ENCODE measurements around the gene METTL6. TPM values are rescaled to one million over a fixed set of nuclear protein-coding genes. Genes with fewer than 3 reads are reported as not detected.
A peak's percentile ranks its signal among the peaks of the same experiment; 100 is the strongest.

Gene METTL6
- total and polyA plus RNA-seq, 7 donors, result 6.5 to 18.5 (median 8.1) TPM

DNA sequence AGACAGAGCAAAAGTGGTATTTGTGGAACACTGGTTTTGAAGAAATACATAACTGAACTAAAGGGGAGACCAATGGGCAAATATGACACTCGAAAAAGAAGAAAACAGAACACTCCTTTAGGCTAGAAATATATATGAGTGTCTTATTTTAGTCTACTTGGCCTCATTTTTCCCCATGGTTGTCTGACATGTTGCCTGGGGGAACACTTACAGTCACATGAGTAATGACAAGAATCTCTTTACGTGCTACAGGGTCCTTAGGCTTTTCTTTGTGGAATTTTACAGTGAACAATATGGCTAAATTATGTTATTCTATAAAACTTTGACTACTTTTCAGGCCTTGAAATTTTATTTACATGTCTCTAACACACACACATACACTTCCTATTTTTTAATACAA lies 17.6 kb downstream of the METTL6 start:
- DNase-seq (no peak), ATAC-seq (no peak)
- WGBS, 3 donors, result 90 to 100% (median 97%) methylated on average over 2 of the region's 2 CpGs
- Histone ChIP-seq H3K4me1 (no peaks in the 10 kb centered on the region), H3K36me3 (ENCODE audit: insufficient read depth in 1 of 2, low read depth in 1 of 2) (peaks cover 3 to 54% of the 10 kb centered on the region in 2 donors), H3K4me3 (no peak overlapping the region), H3K27me3 (ENCODE audit: insufficient read depth in 3 of 3, low read length in 2 of 3) (no peaks in the 10 kb centered on the region), H3K27ac (no peak overlapping the region), H3K9me3 (no peaks in the 10 kb centered on the region)
- intact Hi-C loops (cut with DNase I), result loop anchor here (5.0 to 10.0 kb wide), 2 partner anchors 207 to 305 kb away; no protein-coding TSS in a partner anchor
- TF ChIP-seq, protein P1, sequence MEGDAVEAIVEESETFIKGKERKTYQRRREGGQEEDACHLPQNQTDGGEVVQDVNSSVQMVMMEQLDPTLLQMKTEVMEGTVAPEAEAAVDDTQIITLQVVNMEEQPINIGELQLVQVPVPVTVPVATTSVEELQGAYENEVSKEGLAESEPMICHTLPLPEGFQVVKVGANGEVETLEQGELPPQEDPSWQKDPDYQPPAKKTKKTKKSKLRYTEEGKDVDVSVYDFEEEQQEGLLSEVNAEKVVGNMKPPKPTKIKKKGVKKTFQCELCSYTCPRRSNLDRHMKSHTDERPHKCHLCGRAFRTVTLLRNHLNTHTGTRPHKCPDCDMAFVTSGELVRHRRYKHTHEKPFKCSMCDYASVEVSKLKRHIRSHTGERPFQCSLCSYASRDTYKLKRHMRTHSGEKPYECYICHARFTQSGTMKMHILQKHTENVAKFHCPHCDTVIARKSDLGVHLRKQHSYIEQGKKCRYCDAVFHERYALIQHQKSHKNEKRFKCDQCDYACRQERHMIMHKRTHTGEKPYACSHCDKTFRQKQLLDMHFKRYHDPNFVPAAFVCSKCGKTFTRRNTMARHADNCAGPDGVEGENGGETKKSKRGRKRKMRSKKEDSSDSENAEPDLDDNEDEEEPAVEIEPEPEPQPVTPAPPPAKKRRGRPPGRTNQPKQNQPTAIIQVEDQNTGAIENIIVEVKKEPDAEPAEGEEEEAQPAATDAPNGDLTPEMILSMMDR (IDR thresholded peaks at IDR 0.05), result no peak

DNA sequence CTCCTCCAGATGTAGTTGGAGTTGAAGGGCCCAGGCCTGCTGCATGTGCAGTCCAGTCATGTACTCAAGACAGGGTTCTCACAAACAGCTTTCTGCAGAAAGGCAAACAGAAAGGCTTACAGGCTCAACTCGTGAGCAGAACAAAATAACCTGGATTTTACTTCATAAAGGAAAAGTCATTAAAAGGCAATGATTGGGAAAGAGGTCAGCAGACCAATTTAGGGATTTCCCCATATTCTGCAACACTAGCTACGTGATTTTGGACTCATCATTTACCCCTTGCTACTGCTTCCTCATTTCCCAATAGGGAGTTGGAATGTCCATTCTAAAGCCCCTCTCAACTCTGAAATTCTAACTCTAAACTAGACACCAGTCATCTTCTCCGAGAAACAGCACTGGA lies 18.1 kb downstream of the METTL6 start:
- intact Hi-C loops (cut with DNase I), result loop anchor here (5.0 to 10.0 kb wide), 2 partner anchors 207 to 304 kb away; no protein-coding TSS in a partner anchor
- no peaks in the 10 kb centered on the region for H3K4me1 ChIP-seq
- DNase-seq, result no peak
- H3K9me3 ChIP-seq, result no peaks in the 10 kb centered on the region
- H3K4me3 ChIP-seq, result no peak overlapping the region
- H3K36me3 ChIP-seq (ENCODE audit: insufficient read depth in 1 of 2, low read depth in 1 of 2), result peaks cover 0 to 49% of the 10 kb centered on the region in 2 donors
- TF ChIP-seq, protein P1 (IDR thresholded peaks at IDR 0.05), result no peak
- no peak overlapping the region for H3K27ac ChIP-seq
- 91 to 94% (median 91%) methylated on average over 3 of the region's 3 CpGs for WGBS, 3 donors
- no peaks in the 10 kb centered on the region for H3K27me3 ChIP-seq (ENCODE audit: insufficient read depth in 3 of 3, low read length in 2 of 3)
- no peak for ATAC-seq

DNA sequence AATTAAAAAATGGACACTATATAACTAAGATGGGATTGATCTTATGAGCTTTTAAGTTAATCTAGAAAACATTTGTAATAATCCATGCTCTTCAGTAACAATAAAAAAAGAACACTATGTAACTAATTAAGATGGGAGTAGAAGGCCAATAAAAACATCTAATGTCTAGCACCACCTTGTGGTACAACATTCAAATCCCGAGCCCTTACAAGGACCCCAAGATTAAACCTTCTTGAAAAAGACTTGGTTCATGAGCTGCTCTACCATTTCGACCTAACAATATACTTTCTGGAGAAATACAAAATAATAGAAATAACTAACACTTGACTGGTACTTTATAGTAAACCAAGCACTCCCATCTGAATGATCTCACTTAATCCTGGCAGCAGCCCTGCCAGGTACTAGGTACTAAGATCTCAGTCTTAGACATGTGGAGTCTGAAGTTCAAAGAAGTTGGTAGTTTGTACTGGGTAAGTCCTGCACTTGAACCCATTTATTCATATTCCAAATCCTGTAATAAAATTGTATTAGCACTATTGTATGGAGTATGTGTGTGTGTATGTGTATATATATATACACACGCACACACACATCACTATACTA lies 21.8 kb downstream of the METTL6 start:
- Histone ChIP-seq H3K27ac (no peak overlapping the region), H3K36me3 (ENCODE audit: insufficient read depth in 1 of 2, low read depth in 1 of 2) (peaks cover 0 to 13% of the 10 kb centered on the region in 2 donors), H3K4me1 (no peaks in the 10 kb centered on the region), H3K27me3 (ENCODE audit: insufficient read depth in 3 of 3, low read length in 2 of 3) (no peaks in the 10 kb centered on the region), H3K9me3 (no peaks in the 10 kb centered on the region), H3K4me3 (no peak overlapping the region)
- no peak for DNase-seq
- 38 to 44% (median 43%) methylated on average over 3 of the region's 3 CpGs for WGBS, 3 donors
- intact Hi-C loops (cut with DNase I), result loop anchor here (1.0 to 10.0 kb wide), 3 partner anchors 201 to 301 kb away; no protein-coding TSS in a partner anchor
- peak in 3 of 4 donors; percentile 40 to 74 (median 55) for ATAC-seq
- TF ChIP-seq, protein P1 (IDR thresholded peaks at IDR 0.05), result peak; percentile 65

DNA sequence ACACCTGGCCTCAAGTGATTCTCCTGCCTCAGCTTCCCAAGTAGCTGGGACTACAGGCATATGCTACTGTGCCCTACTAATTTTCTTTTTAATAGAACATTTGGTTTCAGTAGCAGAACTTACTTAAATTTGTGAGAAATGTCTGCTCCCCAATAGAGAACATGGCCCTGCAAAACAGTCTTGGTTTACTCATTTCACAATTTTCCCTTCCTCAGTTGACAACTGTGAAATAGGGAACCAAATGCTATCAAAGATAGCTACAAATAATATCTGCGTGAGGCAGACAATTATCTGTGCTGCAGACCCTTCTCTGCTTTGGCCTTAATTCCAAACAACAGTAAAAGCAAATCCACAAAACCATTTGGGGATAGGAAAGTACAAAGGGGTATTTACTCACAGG lies 22.6 kb downstream of the METTL6 start:
- Histone ChIP-seq H3K9me3 (no peaks in the 10 kb centered on the region), H3K27me3 (ENCODE audit: insufficient read depth in 3 of 3, low read length in 2 of 3) (no peaks in the 10 kb centered on the region), H3K27ac (no peak overlapping the region), H3K4me3 (no peak overlapping the region), H3K36me3 (ENCODE audit: insufficient read depth in 1 of 2, low read depth in 1 of 2) (peaks cover 0 to 9% of the 10 kb centered on the region in 2 donors), H3K4me1 (no peaks in the 10 kb centered on the region)
- no peak for DNase-seq
- intact Hi-C loops (cut with DNase I), result loop anchor here (1.0 to 10.0 kb wide), 3 partner anchors 200 to 300 kb away; no protein-coding TSS in a partner anchor
- WGBS, 3 donors, result 92 to 100% (median 97%) methylated on average over 1 of the region's 1 CpG
- TF ChIP-seq, protein P1 (IDR thresholded peaks at IDR 0.05), result no peak
- no peak for ATAC-seq
